Brain microvascular endothelial cell (primary cell): Measurements from ENCODE around the gene TBC1D23.
A peak's percentile ranks its signal among the peaks of the same experiment; 100 is the strongest.

ENCODE experiments used
- DNase-seq: peaks from one replicate; pipeline ENCODE4 v3.0.0-alpha.2; 2020
- H3K27ac ChIP-seq: fragments of 250-450 bp; sonication (Bioruptor Pico); 2 replicates; pipeline ENCODE4 v1.5.1; 2020; ENCODE audit warnings: mild to moderate bottlenecking, moderate library complexity
- H3K27me3 ChIP-seq: fragments of 250-450 bp; sonication (Bioruptor Pico); replicated peaks from 2 replicates; pipeline ENCODE4 v1.5.1; 2020; ENCODE audit warnings: mild to moderate bottlenecking
- H3K36me3 ChIP-seq: fragments of 250-450 bp; sonication (Bioruptor Pico); replicated peaks from 2 replicates; pipeline ENCODE4 v1.5.1; 2020; ENCODE audit warnings: mild to moderate bottlenecking
- H3K4me3 ChIP-seq: 2 replicates; pipeline ENCODE4 v1.5.1; 2011; ENCODE audit warnings: low read depth, mild to moderate bottlenecking, control low read depth, low read length, moderate library complexity
- in situ Hi-C: cut with HindIII; loops from 2 replicates; pipeline ENCODE4 v1.10.0; 2017; ENCODE audit warnings: low sequenced_read_pairs, low pct_ligation_motif_present
- TF ChIP-seq, protein P1 (sequence below): IDR thresholded peaks from 2 replicates; pipeline ENCODE4 v1.5.1; 2011; ENCODE audit warnings: low read depth, mild to moderate bottlenecking, moderate library complexity, low read length, control low read depth, inconsistent platforms; ENCODE audit errors: missing control alignments

The TBC1D23 gene

DNA sequence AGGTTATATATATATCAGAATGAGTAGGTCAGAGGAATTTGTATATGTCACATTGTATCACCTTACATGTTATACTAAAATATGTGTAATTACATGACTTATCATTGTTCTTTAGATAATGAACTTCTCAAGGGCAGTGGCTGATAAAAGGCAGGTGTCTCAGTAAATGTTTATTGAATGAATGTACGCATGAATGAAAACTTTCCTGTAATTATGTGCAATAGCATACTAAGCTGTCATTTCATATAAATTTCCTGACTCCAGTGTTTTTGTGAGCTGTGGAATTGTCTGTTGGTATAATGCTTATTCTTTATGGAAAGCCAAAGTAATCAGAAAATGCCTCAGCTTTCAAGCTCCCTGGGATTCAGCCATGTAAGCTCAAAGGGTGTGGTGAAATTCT is 4.2 kb downstream of the TBC1D23 start:
- H3K27me3 ChIP-seq, result no peaks in the 10 kb centered on the region
- H3K4me3 ChIP-seq, result no peak overlapping the region
- no peak for DNase-seq
- H3K27ac ChIP-seq, result no peak overlapping the region
- in situ Hi-C loops, result loop anchor here (25.0 kb wide), 1 partner anchor 428 kb away; no protein-coding TSS in a partner anchor
- peaks cover 2% of the 10 kb centered on the region for H3K36me3 ChIP-seq
- TF ChIP-seq, protein P1, sequence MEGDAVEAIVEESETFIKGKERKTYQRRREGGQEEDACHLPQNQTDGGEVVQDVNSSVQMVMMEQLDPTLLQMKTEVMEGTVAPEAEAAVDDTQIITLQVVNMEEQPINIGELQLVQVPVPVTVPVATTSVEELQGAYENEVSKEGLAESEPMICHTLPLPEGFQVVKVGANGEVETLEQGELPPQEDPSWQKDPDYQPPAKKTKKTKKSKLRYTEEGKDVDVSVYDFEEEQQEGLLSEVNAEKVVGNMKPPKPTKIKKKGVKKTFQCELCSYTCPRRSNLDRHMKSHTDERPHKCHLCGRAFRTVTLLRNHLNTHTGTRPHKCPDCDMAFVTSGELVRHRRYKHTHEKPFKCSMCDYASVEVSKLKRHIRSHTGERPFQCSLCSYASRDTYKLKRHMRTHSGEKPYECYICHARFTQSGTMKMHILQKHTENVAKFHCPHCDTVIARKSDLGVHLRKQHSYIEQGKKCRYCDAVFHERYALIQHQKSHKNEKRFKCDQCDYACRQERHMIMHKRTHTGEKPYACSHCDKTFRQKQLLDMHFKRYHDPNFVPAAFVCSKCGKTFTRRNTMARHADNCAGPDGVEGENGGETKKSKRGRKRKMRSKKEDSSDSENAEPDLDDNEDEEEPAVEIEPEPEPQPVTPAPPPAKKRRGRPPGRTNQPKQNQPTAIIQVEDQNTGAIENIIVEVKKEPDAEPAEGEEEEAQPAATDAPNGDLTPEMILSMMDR, result no peak

DNA sequence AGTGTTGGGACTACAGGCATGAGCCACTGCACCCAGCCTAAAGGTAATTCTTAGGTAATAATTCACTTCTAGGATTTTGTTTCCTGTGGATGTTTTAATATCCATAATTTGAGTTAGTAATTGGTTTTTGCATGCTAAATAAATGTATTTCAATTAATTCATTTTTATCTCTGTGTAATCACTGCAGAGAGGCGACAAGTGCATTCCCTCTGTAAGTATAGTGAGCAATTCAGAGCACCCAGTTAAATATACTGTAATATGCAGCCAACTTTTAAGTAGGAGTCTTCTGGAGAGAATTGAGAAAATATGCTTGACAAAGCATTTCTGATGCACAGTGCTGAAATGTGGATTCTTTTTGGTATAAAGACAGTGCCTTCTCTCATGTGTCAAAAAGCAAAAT is 5.7 kb downstream of the TBC1D23 start:
- no peaks in the 10 kb centered on the region for H3K27me3 ChIP-seq
- TF ChIP-seq, protein P1, result no peak
- no peak overlapping the region for H3K4me3 ChIP-seq
- H3K27ac ChIP-seq, result no peak overlapping the region
- in situ Hi-C loops, result loop anchor here (25.0 kb wide), 1 partner anchor 429 kb away; no protein-coding TSS in a partner anchor
- no peak for DNase-seq
- no peaks in the 10 kb centered on the region for H3K36me3 ChIP-seq

GRCh38 chr3:100268156-100268555 is 7.4 kb downstream of the TBC1D23 start:
- Histone ChIP-seq H3K36me3 (no peaks in the 10 kb centered on the region), H3K27me3 (no peaks in the 10 kb centered on the region), H3K27ac (no peak overlapping the region), H3K4me3 (no peak overlapping the region)
- DNase-seq, result no peak
- TF ChIP-seq, protein P1, result no peak
- in situ Hi-C loops, result loop anchor here (25.0 kb wide), 1 partner anchor 431 kb away; no protein-coding TSS in a partner anchor

- H3K36me3 ChIP-seq, result no peaks in the 10 kb centered on the region
- no peak for DNase-seq
- H3K27ac ChIP-seq, result peak overlapping the region; percentile 13
- no peak overlapping the region for H3K4me3 ChIP-seq
- H3K27me3 ChIP-seq, result no peaks in the 10 kb centered on the region
- in situ Hi-C loops, result loop anchor here (25.0 kb wide), 1 partner anchor 432 kb away; no protein-coding TSS in a partner anchor
- TF ChIP-seq, protein P1, result no peak
These were observed 8.2 kb downstream of the TBC1D23 start for GRCh38 chr3:100269001-100269400.

- Histone ChIP-seq H3K27me3 (no peaks in the 10 kb centered on the region), H3K27ac (peak overlapping the region; percentile 34), H3K4me3 (no peak overlapping the region), H3K36me3 (no peaks in the 10 kb centered on the region)
- peak; percentile 72 for DNase-seq
- TF ChIP-seq, protein P1, result no peak
- in situ Hi-C loops, result loop anchor here (25.0 kb wide), 1 partner anchor 432 kb away; no protein-coding TSS in a partner anchor
These were observed 8.8 kb downstream of the TBC1D23 start for GRCh38 chr3:100269410-100270214.

DNA sequence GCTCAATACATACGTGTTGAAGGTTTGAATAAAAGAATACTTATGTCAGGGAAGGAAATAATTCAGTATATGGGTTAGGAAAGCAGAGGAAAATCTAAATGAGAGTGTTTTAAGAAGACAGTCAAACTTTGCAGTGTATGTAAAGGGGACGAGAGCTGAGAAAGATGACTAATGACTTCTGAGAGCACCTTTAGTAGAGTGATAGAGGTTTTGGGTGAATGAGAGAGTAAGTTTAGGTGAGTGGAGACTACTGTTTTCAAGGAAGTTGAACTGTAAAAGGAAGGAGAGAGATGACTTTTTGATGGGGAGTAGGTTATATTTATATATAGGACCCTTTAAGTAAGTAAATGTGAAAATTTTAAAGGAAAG is 9.4 kb downstream of the TBC1D23 start:
- H3K4me3 ChIP-seq, result no peak overlapping the region
- no peak for DNase-seq
- peak overlapping the region; percentile 34 for H3K27ac ChIP-seq
- in situ Hi-C loops, result loop anchor here (25.0 kb wide), 1 partner anchor 433 kb away; no protein-coding TSS in a partner anchor
- H3K36me3 ChIP-seq, result no peaks in the 10 kb centered on the region
- no peaks in the 10 kb centered on the region for H3K27me3 ChIP-seq
- TF ChIP-seq, protein P1, result no peak
